ENCODE measurements around the gene LIN7A. TPM values are rescaled to one million over a fixed set of nuclear protein-coding genes. Genes with fewer than 3 reads are reported as not detected.
A peak's percentile ranks its signal among the peaks of the same experiment; 100 is the strongest.
"Not testable (repeated sequence)": the region's sequence is repeated elsewhere in the genome, so short reads cannot be mapped to it uniquely, and the experiment has no call there.

Gene LIN7A
- total RNA-seq, 4 donors from 2014 or later, result 5.3 to 9.3 (median 5.6) TPM

DNA sequence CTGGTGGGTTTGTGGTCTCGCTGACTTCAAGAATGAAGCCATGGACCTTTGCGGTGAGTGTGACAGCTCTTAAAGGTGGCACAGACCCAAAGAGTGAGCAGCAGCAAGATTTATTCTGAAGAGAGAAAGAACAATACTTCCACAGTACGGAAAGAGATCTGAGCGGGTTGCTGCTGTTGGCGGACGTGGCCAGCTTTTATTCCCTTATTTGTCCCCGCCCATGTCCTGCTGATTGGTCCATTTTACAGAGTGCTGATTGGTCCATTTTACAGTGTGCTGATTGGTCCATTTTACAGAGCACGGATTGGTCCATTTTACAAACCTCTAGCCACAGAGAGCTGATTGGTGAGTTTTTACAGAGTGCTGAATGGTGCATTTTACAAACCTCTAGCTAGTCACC lies 59.3 kb downstream of the LIN7A start:
- intact Hi-C loops (cut with DNase I); H3K9me3 ChIP-seq; H3K36me3 ChIP-seq; DNase-seq (ENCODE audit: extremely low spot score); H3K27me3 ChIP-seq: not testable (repeated sequence)
- 51% methylated on average over 8 of the region's 8 CpGs for WGBS
- Histone ChIP-seq H3K4me1 (peaks cover 11 to 24% (median 17%) of the 10 kb centered on the region in 4 donors), H3K27ac (replicated peaks in 1 of 4) (peak overlapping the region; percentile 42 to 75 (median 73)), H3K4me3 (peak overlapping the region in 3 of 4 donors; percentile 13 to 34 (median 15))
- peak in 1 of 2 donors; percentile 57 for TF ChIP-seq POLR2AphosphoS5 (IDR thresholded peaks at IDR 0.05)

DNA sequence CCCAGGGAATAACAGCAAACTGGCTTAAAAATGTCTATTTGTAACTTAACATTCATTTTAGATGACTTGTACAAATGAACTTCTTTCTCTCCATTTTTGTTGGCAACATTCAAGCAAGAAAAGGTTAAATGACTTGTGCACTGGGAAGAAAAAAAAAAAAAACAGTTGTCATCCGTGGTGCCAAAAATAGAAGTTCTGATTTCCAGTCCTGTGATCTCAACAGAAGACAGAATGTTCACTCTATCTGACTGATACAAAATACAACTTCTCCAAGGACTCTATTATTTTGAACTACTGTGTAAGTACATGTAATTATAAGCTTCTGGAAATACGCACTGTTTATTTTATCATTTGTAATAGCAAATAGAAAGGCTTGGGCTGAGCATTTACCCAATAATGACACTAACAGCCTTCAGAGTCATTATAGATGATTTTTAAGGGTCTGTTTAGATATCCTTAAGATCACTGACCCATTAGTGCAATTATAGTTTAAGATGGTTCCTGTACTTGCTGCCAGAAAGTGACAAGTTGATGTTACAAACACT lies 59.9 kb downstream of the LIN7A start:
- TF ChIP-seq POLR2A (IDR thresholded peaks at IDR 0.05; ENCODE audit: low read depth) (no peak), EP300 (IDR thresholded peaks at IDR 0.05) (no peak), POLR2AphosphoS5 (IDR thresholded peaks at IDR 0.05) (no peak)
- TF ChIP-seq, protein P1, sequence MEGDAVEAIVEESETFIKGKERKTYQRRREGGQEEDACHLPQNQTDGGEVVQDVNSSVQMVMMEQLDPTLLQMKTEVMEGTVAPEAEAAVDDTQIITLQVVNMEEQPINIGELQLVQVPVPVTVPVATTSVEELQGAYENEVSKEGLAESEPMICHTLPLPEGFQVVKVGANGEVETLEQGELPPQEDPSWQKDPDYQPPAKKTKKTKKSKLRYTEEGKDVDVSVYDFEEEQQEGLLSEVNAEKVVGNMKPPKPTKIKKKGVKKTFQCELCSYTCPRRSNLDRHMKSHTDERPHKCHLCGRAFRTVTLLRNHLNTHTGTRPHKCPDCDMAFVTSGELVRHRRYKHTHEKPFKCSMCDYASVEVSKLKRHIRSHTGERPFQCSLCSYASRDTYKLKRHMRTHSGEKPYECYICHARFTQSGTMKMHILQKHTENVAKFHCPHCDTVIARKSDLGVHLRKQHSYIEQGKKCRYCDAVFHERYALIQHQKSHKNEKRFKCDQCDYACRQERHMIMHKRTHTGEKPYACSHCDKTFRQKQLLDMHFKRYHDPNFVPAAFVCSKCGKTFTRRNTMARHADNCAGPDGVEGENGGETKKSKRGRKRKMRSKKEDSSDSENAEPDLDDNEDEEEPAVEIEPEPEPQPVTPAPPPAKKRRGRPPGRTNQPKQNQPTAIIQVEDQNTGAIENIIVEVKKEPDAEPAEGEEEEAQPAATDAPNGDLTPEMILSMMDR (IDR thresholded peaks at IDR 0.05), result no peak
- H3K27ac ChIP-seq (replicated peaks in 1 of 4), result peak overlapping the region; percentile 42 to 75 (median 73)
- 14% methylated on average over 2 of the region's 2 CpGs for WGBS

DNA sequence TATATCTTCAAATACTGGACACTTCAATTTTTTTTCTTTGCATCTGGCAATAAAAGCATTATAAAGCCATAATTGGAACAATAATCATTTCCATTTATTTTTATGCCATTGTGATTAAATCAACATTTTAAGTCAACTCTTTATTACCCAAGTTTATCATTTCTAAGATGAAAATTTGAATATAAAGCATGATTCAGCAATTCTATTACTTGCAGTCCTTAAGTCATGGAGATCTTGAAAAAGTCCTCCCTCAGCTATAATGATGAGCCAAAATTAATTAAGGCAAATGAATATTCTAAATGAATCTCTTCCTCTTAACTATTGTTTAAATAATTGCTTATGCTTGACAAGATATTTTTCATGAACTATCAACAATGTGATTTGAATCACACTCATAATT lies 65.7 kb downstream of the LIN7A start:
- peaks cover 0 to under 1% (median under 1%) of the 10 kb centered on the region in 4 donors for H3K4me1 ChIP-seq
- DNase-seq (ENCODE audit: extremely low spot score), result no peak
- TF ChIP-seq EP300 (IDR thresholded peaks at IDR 0.05) (no peak), POLR2A (IDR thresholded peaks at IDR 0.05; ENCODE audit: low read depth) (no peak), POLR2AphosphoS5 (IDR thresholded peaks at IDR 0.05) (no peak)
- TF ChIP-seq, protein P1 (IDR thresholded peaks at IDR 0.05), result no peak
- intact Hi-C loops (cut with DNase I), result no loop called here
- no peaks in the 10 kb centered on the region for H3K27me3 ChIP-seq
- no peak overlapping the region for H3K4me3 ChIP-seq
- H3K36me3 ChIP-seq, result no peaks in the 10 kb centered on the region
- H3K27ac ChIP-seq (replicated peaks in 1 of 4), result no peak overlapping the region
- H3K9me3 ChIP-seq, result no peaks in the 10 kb centered on the region

More for the DNA sequence above, 59.9 kb downstream of the LIN7A start:
- Histone ChIP-seq H3K9me3 (no peaks in the 10 kb centered on the region), H3K4me1 (peaks cover 11 to 24% (median 17%) of the 10 kb centered on the region in 4 donors), H3K27me3 (no peaks in the 10 kb centered on the region), H3K4me3 (peak overlapping the region in 3 of 4 donors; percentile 13 to 34 (median 15)), H3K36me3 (no peaks in the 10 kb centered on the region)
- no peak for DNase-seq (ENCODE audit: extremely low spot score)
- intact Hi-C loops (cut with DNase I), result no loop called here

DNA sequence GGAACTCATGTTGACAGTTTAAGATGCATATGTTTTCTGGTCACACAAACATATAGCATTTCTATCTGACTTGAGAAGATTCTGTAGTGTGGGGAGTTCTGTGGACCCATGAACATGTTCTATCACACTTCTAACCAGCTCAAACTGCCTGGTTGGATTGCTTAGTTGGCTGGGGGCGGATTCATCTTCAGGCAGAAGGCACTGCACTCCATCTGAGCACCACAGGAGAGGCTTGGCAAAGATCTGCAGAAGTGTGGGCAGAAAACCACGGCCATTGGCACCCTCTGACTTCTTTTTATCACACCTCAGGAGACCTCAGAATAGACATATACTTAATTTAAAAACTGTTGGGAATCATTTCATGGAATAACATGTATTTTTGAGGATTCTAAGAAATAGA lies 68.5 kb downstream of the LIN7A start:
- TF ChIP-seq POLR2AphosphoS5 (IDR thresholded peaks at IDR 0.05) (no peak), EP300 (IDR thresholded peaks at IDR 0.05) (no peak), POLR2A (IDR thresholded peaks at IDR 0.05; ENCODE audit: low read depth) (no peak)
- TF ChIP-seq, protein P1 (IDR thresholded peaks at IDR 0.05), result no peak
- Histone ChIP-seq H3K27me3 (no peaks in the 10 kb centered on the region), H3K9me3 (no peaks in the 10 kb centered on the region), H3K4me3 (no peak overlapping the region), H3K36me3 (no peaks in the 10 kb centered on the region), H3K4me1 (peaks cover 0 to 8% (median 0%) of the 10 kb centered on the region in 4 donors), H3K27ac (replicated peaks in 1 of 4) (no peak overlapping the region)
- intact Hi-C loops (cut with DNase I), result no loop called here
- no peak for DNase-seq (ENCODE audit: extremely low spot score)
- WGBS, result 82% methylated on average over 2 of the region's 2 CpGs

DNA sequence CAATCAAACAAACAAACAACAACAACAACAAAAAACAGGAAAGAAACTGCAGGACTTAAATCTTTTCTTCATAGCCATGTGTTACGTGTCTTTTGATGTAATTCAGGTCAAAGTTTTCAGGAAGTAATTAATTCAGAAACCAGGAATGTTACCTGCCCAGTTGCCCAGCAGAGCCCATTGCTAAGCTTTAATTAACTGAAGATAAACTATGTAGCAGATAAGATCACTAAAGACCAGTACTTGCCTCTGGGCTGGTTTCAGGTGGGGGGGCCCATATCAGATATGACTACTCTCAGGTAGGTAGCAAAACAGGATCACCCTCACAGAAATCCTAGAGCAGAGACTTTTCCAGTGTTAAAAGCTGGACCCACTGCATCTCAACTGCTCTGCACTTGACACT lies 69.2 kb downstream of the LIN7A start:
- Histone ChIP-seq H3K27ac (replicated peaks in 1 of 4) (no peak overlapping the region), H3K4me1 (peaks cover 0 to 8% (median 0%) of the 10 kb centered on the region in 4 donors), H3K27me3 (no peaks in the 10 kb centered on the region), H3K9me3 (no peaks in the 10 kb centered on the region), H3K4me3 (no peak overlapping the region), H3K36me3 (no peaks in the 10 kb centered on the region)
- intact Hi-C loops (cut with DNase I), result no loop called here
- WGBS, result 86% methylated on average over 1 of the region's 1 CpG
- no peak for TF ChIP-seq POLR2A (IDR thresholded peaks at IDR 0.05; ENCODE audit: low read depth)
- TF ChIP-seq EP300 (IDR thresholded peaks at IDR 0.05), result no peak
- no peak for TF ChIP-seq POLR2AphosphoS5 (IDR thresholded peaks at IDR 0.05)
- TF ChIP-seq, protein P1 (IDR thresholded peaks at IDR 0.05), result no peak
- DNase-seq (ENCODE audit: extremely low spot score), result no peak

Data from esophagus muscularis mucosa (tissue), 4 donors.